Astrocyte (in vitro differentiated cells and primary cell): Measurements from ENCODE around the gene NPFFR1.

Experiments
- EZH2 ChIP-seq: IDR thresholded peaks from 2 replicates; pipeline ENCODE4 v1.6.1; 2012; ENCODE audit warnings: mild to moderate bottlenecking, low read length, inconsistent platforms; ENCODE audit not compliant: insufficient read depth
- TF ChIP-seq, protein P1 (sequence below): IDR thresholded peaks from 2 replicates; pipeline ENCODE4 v1.5.1; 2011; ENCODE audit warnings: low read depth, mild to moderate bottlenecking, inconsistent platforms, low read length, moderate library complexity; ENCODE audit not compliant: insufficient read depth

DNA sequence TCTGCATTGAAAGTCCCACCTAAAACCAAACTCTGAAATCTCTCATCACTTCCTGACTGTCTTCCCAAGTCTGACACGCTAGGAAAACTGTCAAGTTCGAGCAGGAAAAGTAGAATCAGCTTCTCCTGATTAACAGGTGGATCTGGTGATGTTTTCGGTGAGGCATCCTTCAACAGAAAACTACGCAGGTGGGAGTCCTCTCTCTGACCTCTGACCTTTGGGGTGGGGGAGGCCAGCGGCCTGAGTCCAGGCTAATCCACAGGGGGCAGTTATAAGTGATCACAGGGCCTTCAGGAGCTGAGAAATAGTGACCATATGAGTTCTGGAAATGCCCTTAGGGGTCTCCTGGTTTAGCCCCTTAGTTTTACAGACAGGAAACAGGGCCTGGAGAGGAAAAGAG, 13.4 kb upstream of the NPFFR1 start:
- TF ChIP-seq, protein P1, sequence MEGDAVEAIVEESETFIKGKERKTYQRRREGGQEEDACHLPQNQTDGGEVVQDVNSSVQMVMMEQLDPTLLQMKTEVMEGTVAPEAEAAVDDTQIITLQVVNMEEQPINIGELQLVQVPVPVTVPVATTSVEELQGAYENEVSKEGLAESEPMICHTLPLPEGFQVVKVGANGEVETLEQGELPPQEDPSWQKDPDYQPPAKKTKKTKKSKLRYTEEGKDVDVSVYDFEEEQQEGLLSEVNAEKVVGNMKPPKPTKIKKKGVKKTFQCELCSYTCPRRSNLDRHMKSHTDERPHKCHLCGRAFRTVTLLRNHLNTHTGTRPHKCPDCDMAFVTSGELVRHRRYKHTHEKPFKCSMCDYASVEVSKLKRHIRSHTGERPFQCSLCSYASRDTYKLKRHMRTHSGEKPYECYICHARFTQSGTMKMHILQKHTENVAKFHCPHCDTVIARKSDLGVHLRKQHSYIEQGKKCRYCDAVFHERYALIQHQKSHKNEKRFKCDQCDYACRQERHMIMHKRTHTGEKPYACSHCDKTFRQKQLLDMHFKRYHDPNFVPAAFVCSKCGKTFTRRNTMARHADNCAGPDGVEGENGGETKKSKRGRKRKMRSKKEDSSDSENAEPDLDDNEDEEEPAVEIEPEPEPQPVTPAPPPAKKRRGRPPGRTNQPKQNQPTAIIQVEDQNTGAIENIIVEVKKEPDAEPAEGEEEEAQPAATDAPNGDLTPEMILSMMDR: no peak
- no peak for TF ChIP-seq EZH2
